GM20000 (cell line): ENCODE data around the gene DAB2IP.

Experiments used
- DNase-seq: peaks from one replicate; pipeline ENCODE4 v3.0.0; 2012; ENCODE audit warnings: low spot score
- CTCF ChIP-seq: IDR thresholded peaks from 2 replicates; pipeline ENCODE4 v1.5.1; 2012; ENCODE audit warnings: mild to moderate bottlenecking, control low read depth; ENCODE audit errors: extremely low read depth, missing control alignments

DAB2IP gene

GRCh38 chr9:121816845-121817450 is 165.5 kb downstream of the DAB2IP start:
- no peak for TF ChIP-seq CTCF
- no peak for DNase-seq

GRCh38 chr9:121817476-121817875 is 166.0 kb downstream of the DAB2IP start:
- no peak for DNase-seq
- TF ChIP-seq CTCF = no peak

- no peak for TF ChIP-seq CTCF
- DNase-seq = no peak
Measured at GRCh38 chr9:121818016-121818661, 166.7 kb downstream of the DAB2IP start.

- no peak for DNase-seq
- no peak for TF ChIP-seq CTCF
Measured at GRCh38 chr9:121818841-121819427, 167.5 kb downstream of the DAB2IP start.

GRCh38 chr9:121819428-121820231 is 168.2 kb downstream of the DAB2IP start:
- TF ChIP-seq CTCF = no peak
- peak; percentile 38 for DNase-seq

GRCh38 chr9:121820286-121821005 is 169.0 kb downstream of the DAB2IP start:
- no peak for DNase-seq
- TF ChIP-seq CTCF = no peak
